H1 (cell line): ENCODE measurements around the gene DCDC2B. TPM values are rescaled to one million over a fixed set of nuclear protein-coding genes. Genes with fewer than 3 reads are reported as not detected.

ENCODE experiments used
- CTBP2 ChIP-seq: IDR thresholded peaks from 2 replicates; pipeline ENCODE4 v1.7.0; 2011; ENCODE audit warnings: borderline replicate concordance, mild to moderate bottlenecking, moderate library complexity, mixed read lengths, low read length; ENCODE audit not compliant: insufficient read depth, insufficient read length
- FOSL1 ChIP-seq: IDR thresholded peaks from 2 replicates; pipeline ENCODE4 v1.6.1; 2011; ENCODE audit warnings: mild to moderate bottlenecking, low read depth, low read length, moderate library complexity; ENCODE audit not compliant: insufficient read depth
- HDAC6 ChIP-seq: IDR thresholded peaks from one replicate; pipeline ENCODE4 v1.7.1; 2012; ENCODE audit warnings: low read depth, mild to moderate bottlenecking, inconsistent platforms, low read length, moderate library complexity
- POLR2A ChIP-seq, 2 experiments: IDR thresholded peaks; 1 replicate in 1 of 2; 2 replicates in 1 of 2; pipeline ENCODE4 v1.6.1; 2011; ENCODE audit warnings: low read depth in 2 of 2, low read length in 2 of 2, mild to moderate bottlenecking in 2 of 2; ENCODE audit errors: control extremely low read depth in 1 of 2
- RBBP5 ChIP-seq: IDR thresholded peaks from 2 replicates; pipeline ENCODE4 v1.7.1; 2012; ENCODE audit warnings: low read depth, mild to moderate bottlenecking, inconsistent platforms, low read length, moderate library complexity, borderline replicate concordance
- RXRA ChIP-seq: IDR thresholded peaks from 2 replicates; pipeline ENCODE4 v1.6.1; 2011; ENCODE audit warnings: low read depth, mild to moderate bottlenecking, low read length, moderate library complexity; ENCODE audit not compliant: insufficient read depth
- SP1 ChIP-seq: IDR thresholded peaks from 2 replicates; pipeline ENCODE4 v1.6.1; 2011; ENCODE audit warnings: low read depth, low read length
- SUZ12 ChIP-seq: fragments of 200-600 bp; sonication (generic); IDR thresholded peaks from 2 replicates; pipeline ENCODE4 v1.6.1; 2012; ENCODE audit warnings: mild to moderate bottlenecking, inconsistent platforms, low read length, moderate library complexity, mixed read lengths
- TAF7 ChIP-seq: optimal IDR thresholded peaks from 2 replicates; pipeline ENCODE3; 2011; ENCODE audit warnings: low read depth, mild to moderate bottlenecking, inconsistent platforms, low read length, moderate library complexity, borderline replicate concordance
- polyA plus RNA-seq, 7 experiments: library from polyadenylated mRNA; depleted of rRNA in 3 of 7; stranded (reverse) in 5 of 7; unstranded in 2 of 7; fragments of >200 nt in 5 of 7; fragments of 200-250 nt in 2 of 7; gene quantifications; 1 replicate in 5 of 7; 2 replicates in 1 of 7; 4 replicates in 1 of 7; pipeline versions ENCODE4 v1.2.1 to v1.2.3, GENCODE V29; 2011 to 2013; ENCODE audit warnings: missing spikeins in 2 of 7, mixed read lengths in 2 of 7
- total RNA-seq: library from RNA; stranded (reverse); fragmentation: NEBNext Ultra II Directional; extraction: Animal tissue kit (Norgen Biotek cat#: 25700); gene quantifications from 2 replicates; pipeline ENCODE4 v1.2.1, GENCODE V29; 2021

The DCDC2B gene
- total and polyA plus RNA-seq, 2 of the 8 experiments (the other 6 are each of a cell fraction or from before 2014, with no cell fraction given) = not detected

DNA sequence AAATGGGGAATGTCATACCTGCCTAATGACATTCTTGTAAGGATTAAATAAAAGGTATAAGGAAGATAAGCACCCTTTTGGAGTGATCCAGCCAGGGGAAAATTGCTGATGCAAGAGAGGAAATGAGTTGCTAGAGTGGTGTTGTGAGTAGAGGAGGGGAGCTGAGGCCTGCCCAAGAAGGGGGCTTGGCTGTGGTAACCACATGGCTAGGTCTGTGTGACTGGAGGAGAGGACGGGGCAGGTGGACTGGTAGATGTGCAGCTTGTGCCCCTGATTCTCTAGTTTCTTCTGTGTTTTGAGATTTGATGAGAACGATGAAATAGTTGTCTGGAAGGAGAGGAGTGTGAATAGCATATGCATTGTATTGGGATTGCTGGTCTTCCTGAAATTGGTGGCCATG lies 22.8 kb upstream of the DCDC2B start (continued):
- no peak for TF ChIP-seq SP1
- no peak for TF ChIP-seq SUZ12
- TF ChIP-seq HDAC6 = no peak
- no peak for TF ChIP-seq RXRA
- no peak for TF ChIP-seq RBBP5
- TF ChIP-seq POLR2A (IDR thresholded peaks at IDR 0.05; ENCODE audit: control extremely low read depth in 1 of 2, low read depth in 2 of 2, low read length in 2 of 2) = no peak
- no peak for TF ChIP-seq CTBP2
- TF ChIP-seq TAF7 = no peak
- TF ChIP-seq FOSL1 = no peak
